H1 (cell line): ENCODE measurements around the gene PRR5L. TPM values are rescaled to one million over a fixed set of nuclear protein-coding genes. Genes with fewer than 3 reads are reported as not detected.

Experiments used
- CEBPB ChIP-seq: IDR thresholded peaks from 2 replicates; pipeline ENCODE4 v1.6.1; 2012; ENCODE audit warnings: low read depth, low read length
- CHD2 ChIP-seq: IDR thresholded peaks from 2 replicates; pipeline ENCODE4 v1.6.1; 2012; ENCODE audit warnings: low read length, improper control_type of control experiment
- FOSL1 ChIP-seq: IDR thresholded peaks from 2 replicates; pipeline ENCODE4 v1.6.1; 2011; ENCODE audit warnings: mild to moderate bottlenecking, low read depth, low read length, moderate library complexity; ENCODE audit not compliant: insufficient read depth
- KDM4A ChIP-seq: IDR thresholded peaks from one replicate; pipeline ENCODE4 v1.7.1; 2012; ENCODE audit warnings: low read depth, mild to moderate bottlenecking, moderate library complexity, low read length, inconsistent platforms; ENCODE audit not compliant: severe bottlenecking
- NANOG ChIP-seq: IDR thresholded peaks from 2 replicates; pipeline ENCODE4 v1.6.1; 2011; ENCODE audit warnings: low read length, low read depth, mild to moderate bottlenecking, inconsistent platforms; ENCODE audit not compliant: insufficient read depth, poor library complexity, severe bottlenecking
- RAD21 ChIP-seq, 2 experiments: IDR thresholded peaks in 1 of 2; conservative IDR thresholded peaks in 1 of 2; 2 replicates each; pipeline ENCODE4 v1.6.1; 2011; ENCODE audit warnings: low read depth in 2 of 2, low read length in 2 of 2, improper control_type of control experiment in 1 of 2, inconsistent platforms in 1 of 2, mild to moderate bottlenecking in 1 of 2, moderate library complexity in 1 of 2
- RNF2 ChIP-seq: fragments of 200-900, 300-1000 bp; sonication (generic); IDR thresholded peaks from 2 replicates; pipeline ENCODE4 v1.7.1; 2016; ENCODE audit warnings: borderline replicate concordance, low read depth, mild to moderate bottlenecking, antibody characterized with exemption, low read length; ENCODE audit not compliant: poor library complexity, severe bottlenecking; ENCODE audit errors: missing control alignments
- polyA plus RNA-seq, 7 experiments: library from polyadenylated mRNA; depleted of rRNA in 3 of 7; stranded (reverse) in 5 of 7; unstranded in 2 of 7; fragments of >200 nt in 5 of 7; fragments of 200-250 nt in 2 of 7; gene quantifications; 1 replicate in 5 of 7; 2 replicates in 1 of 7; 4 replicates in 1 of 7; pipeline versions ENCODE4 v1.2.1 to v1.2.3, GENCODE V29; 2011 to 2013; ENCODE audit warnings: missing spikeins in 2 of 7, mixed read lengths in 2 of 7
- total RNA-seq: library from RNA; stranded (reverse); fragmentation: NEBNext Ultra II Directional; extraction: Animal tissue kit (Norgen Biotek cat#: 25700); gene quantifications from 2 replicates; pipeline ENCODE4 v1.2.1, GENCODE V29; 2021
- TF ChIP-seq, protein P1 (sequence below): fragments of 300-600 bp; sonication (generic); IDR thresholded peaks from 2 replicates; pipeline ENCODE4 v1.7.1; 2012; ENCODE audit warnings: low read length, moderate library complexity, mild to moderate bottlenecking, inconsistent platforms; ENCODE audit not compliant: insufficient replicate concordance
- TF ChIP-seq, protein P2 (sequence below): IDR thresholded peaks from 2 replicates; pipeline ENCODE4 v1.6.1; 2011; ENCODE audit warnings: low read length, improper control_type of control experiment

PRR5L gene
- total and polyA plus RNA-seq, 2 of the 8 experiments (the other 6 are each of a cell fraction or from before 2014, with no cell fraction given), result 6.6 to 10.1 TPM

DNA sequence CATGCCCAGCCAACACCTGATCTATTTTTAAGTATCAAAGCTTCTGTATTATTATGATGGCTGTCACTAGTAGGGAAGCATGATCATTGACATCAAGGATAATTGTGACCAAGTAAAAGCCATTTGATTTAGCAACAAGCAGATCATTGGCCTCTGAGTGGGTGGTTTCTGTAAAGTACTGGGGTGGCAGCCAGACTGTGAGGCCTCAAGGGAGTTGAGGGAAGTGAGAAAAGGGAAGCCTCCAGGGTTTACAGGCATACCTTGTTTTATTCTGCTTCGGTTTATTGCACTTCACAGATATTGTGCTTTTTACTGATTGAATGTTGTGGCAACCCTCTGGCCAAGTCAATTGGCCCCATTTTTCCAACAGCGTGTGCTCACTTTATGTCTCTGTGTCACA is 60.1 kb downstream of the PRR5L start (continued):
- TF ChIP-seq, protein P1, sequence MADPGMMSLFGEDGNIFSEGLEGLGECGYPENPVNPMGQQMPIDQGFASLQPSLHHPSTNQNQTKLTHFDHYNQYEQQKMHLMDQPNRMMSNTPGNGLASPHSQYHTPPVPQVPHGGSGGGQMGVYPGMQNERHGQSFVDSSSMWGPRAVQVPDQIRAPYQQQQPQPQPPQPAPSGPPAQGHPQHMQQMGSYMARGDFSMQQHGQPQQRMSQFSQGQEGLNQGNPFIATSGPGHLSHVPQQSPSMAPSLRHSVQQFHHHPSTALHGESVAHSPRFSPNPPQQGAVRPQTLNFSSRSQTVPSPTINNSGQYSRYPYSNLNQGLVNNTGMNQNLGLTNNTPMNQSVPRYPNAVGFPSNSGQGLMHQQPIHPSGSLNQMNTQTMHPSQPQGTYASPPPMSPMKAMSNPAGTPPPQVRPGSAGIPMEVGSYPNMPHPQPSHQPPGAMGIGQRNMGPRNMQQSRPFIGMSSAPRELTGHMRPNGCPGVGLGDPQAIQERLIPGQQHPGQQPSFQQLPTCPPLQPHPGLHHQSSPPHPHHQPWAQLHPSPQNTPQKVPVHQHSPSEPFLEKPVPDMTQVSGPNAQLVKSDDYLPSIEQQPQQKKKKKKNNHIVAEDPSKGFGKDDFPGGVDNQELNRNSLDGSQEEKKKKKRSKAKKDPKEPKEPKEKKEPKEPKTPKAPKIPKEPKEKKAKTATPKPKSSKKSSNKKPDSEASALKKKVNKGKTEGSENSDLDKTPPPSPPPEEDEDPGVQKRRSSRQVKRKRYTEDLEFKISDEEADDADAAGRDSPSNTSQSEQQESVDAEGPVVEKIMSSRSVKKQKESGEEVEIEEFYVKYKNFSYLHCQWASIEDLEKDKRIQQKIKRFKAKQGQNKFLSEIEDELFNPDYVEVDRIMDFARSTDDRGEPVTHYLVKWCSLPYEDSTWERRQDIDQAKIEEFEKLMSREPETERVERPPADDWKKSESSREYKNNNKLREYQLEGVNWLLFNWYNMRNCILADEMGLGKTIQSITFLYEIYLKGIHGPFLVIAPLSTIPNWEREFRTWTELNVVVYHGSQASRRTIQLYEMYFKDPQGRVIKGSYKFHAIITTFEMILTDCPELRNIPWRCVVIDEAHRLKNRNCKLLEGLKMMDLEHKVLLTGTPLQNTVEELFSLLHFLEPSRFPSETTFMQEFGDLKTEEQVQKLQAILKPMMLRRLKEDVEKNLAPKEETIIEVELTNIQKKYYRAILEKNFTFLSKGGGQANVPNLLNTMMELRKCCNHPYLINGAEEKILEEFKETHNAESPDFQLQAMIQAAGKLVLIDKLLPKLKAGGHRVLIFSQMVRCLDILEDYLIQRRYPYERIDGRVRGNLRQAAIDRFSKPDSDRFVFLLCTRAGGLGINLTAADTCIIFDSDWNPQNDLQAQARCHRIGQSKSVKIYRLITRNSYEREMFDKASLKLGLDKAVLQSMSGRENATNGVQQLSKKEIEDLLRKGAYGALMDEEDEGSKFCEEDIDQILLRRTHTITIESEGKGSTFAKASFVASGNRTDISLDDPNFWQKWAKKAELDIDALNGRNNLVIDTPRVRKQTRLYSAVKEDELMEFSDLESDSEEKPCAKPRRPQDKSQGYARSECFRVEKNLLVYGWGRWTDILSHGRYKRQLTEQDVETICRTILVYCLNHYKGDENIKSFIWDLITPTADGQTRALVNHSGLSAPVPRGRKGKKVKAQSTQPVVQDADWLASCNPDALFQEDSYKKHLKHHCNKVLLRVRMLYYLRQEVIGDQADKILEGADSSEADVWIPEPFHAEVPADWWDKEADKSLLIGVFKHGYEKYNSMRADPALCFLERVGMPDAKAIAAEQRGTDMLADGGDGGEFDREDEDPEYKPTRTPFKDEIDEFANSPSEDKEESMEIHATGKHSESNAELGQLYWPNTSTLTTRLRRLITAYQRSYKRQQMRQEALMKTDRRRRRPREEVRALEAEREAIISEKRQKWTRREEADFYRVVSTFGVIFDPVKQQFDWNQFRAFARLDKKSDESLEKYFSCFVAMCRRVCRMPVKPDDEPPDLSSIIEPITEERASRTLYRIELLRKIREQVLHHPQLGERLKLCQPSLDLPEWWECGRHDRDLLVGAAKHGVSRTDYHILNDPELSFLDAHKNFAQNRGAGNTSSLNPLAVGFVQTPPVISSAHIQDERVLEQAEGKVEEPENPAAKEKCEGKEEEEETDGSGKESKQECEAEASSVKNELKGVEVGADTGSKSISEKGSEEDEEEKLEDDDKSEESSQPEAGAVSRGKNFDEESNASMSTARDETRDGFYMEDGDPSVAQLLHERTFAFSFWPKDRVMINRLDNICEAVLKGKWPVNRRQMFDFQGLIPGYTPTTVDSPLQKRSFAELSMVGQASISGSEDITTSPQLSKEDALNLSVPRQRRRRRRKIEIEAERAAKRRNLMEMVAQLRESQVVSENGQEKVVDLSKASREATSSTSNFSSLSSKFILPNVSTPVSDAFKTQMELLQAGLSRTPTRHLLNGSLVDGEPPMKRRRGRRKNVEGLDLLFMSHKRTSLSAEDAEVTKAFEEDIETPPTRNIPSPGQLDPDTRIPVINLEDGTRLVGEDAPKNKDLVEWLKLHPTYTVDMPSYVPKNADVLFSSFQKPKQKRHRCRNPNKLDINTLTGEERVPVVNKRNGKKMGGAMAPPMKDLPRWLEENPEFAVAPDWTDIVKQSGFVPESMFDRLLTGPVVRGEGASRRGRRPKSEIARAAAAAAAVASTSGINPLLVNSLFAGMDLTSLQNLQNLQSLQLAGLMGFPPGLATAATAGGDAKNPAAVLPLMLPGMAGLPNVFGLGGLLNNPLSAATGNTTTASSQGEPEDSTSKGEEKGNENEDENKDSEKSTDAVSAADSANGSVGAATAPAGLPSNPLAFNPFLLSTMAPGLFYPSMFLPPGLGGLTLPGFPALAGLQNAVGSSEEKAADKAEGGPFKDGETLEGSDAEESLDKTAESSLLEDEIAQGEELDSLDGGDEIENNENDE, result no peak
- TF ChIP-seq FOSL1, result no peak
- TF ChIP-seq, protein P2, sequence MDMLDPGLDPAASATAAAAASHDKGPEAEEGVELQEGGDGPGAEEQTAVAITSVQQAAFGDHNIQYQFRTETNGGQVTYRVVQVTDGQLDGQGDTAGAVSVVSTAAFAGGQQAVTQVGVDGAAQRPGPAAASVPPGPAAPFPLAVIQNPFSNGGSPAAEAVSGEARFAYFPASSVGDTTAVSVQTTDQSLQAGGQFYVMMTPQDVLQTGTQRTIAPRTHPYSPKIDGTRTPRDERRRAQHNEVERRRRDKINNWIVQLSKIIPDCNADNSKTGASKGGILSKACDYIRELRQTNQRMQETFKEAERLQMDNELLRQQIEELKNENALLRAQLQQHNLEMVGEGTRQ, result no peak
- no peak for TF ChIP-seq RNF2
- no peak for TF ChIP-seq CHD2
- TF ChIP-seq NANOG, result no peak
- no peak for TF ChIP-seq CEBPB
- TF ChIP-seq RAD21 (IDR thresholded peaks at IDR 0.05 in 1 of 2, conservative IDR thresholded peaks at IDR 0.05 in 1 of 2; ENCODE audit: low read depth in 2 of 2, low read length in 2 of 2), result no peak
- TF ChIP-seq KDM4A, result no peak
